ENCODE data around the gene PLA2G4F.

The PLA2G4F gene

GRCh38 chr15:42146551-42147430 lies 9.6 kb downstream of the PLA2G4F start:
- no peak for DNase-seq (ENCODE audit: low spot score)

DNA sequence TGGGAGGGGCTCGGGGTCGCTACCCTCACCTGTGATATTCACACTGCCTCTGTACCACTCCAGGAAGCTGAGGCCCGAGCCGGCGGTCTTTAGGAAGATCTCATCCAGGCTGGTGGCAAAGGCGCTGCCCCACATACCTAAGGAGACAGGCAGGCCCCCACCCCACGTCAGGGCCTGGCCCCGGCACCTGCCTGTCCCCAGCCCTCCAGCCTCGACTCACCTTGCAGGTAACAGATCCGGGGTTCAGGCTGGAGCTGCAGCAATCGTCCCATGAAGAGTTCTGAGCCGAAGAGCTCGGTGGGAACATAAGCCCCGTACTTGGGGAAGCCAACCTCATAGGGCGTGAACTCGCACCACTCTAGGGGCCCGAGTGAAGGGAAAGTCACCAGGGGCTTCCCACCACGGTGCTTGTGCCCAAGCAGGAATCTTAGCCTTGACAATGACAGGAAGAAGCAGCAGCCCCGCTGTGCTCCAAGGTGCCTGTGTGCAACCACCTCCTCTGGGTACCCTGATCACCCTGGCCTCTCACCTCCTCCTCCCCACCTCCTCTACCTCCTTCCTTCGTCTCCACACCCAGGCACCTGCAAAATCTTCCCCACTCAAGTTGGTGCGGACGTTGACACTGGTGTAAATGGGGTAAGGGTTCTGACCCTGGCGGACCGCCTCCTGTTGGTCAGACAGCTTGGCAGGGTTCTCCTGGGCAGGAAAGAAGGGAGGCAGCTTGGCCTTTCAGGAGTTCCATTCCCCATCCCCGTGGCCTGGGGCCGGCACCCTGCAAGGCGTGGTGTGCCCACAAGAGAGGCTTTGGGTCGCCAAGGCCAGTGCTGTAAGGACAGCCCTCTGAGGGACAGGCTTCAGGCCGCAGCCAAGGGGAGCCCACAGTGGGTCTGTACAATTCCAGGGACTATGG lies 10.6 kb downstream of the PLA2G4F start:
- no peak for DNase-seq (ENCODE audit: low spot score)

- no peak for DNase-seq (ENCODE audit: low spot score)
Measured at GRCh38 chr15:42144841-42145375, 11.5 kb downstream of the PLA2G4F start.

DNA sequence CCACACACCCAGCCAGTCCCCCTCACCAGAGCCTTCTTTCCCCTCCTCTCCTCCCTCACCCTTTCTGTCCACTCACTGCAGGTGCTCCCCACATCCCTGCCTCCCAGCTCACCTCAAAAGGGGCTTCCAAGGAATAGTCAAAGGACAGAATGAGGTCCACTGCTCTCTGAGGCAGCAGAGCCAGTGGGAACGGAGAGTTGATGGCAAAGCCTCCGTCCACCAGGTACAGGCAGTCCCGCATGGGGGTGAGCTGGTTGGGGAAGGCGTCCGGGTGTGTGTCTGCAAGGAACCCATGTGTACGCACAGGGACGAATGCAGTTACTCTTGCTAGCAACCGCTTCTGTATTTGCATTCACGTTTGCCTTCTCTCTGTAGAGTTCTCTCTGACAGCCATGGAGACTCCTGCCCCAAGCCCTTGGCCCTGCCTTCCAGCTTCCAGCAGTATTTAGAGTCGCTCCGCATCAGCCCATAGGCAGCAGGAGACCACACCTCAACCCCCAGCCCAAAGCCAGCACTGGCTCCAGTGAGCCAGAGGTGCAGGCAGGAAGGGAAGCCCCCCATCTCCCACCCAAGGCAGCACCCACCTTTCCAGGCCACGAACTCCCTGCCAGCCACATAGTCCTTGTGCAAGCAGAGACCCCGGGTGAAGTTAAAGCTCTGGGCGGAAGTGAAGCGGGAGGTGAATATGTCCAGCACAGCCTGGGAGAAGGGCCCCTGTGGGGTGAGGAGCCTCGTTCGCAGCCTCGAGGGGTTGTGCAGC lies 12.4 kb downstream of the PLA2G4F start:
- DNase-seq (ENCODE audit: low spot score) = no peak

- DNase-seq (ENCODE audit: low spot score) = no peak
Measured at GRCh38 chr15:42143356-42143755, 13.1 kb downstream of the PLA2G4F start.

DNA sequence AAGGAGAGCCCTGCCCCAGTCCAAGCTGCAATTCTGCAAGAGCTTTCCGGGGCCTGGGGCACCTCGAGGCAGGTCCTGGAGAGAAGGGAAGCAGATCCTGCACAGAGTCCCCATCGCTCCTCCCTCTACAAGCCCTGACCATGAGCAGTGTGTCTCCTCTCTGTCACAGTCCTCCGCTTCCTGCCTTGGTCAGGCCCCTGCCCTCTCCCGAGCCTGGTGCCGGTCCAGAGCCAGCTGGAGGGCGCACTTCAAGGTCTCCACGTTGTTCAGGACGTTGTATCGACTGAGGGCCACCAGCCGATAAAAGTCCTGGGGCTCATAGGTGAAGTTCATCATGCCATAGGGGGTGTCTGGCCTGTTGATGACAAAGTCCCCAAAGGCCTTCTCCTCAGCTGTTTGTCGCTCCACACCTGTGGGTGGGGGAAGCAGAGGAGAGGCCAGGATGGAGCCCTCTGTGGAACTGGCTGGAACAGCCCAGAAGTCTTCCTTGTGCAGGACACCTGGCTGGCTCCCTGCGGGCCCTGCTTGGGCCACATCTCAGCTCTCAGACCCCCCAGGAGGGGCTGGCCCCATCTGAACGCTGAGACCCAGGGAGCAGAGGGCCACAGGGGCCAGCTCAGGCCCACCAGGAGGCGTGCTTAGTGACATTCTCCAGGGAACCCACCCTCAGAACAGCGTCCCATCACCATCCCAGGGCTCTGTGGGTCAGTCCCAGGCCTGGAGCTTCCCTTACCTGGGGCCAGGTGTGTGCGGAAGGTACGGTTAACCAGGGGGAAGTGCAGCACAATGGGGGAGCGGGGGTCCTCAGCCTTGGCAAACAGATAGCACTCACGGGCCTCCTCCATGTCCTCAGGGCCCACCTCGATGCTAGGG lies 14.4 kb downstream of the PLA2G4F start:
- DNase-seq (ENCODE audit: low spot score) = no peak

GRCh38 chr15:42141246-42141645 lies 15.2 kb downstream of the PLA2G4F start:
- no peak for DNase-seq (ENCODE audit: low spot score)

- DNase-seq (ENCODE audit: low spot score) = no peak
Measured at GRCh38 chr15:42140383-42141070, 15.9 kb downstream of the PLA2G4F start.

- DNase-seq (ENCODE audit: low spot score) = no peak
Measured at GRCh38 chr15:42139596-42139995, 16.8 kb downstream of the PLA2G4F start.

GRCh38 chr15:42138968-42139386 lies 17.5 kb downstream of the PLA2G4F start:
- no peak for DNase-seq (ENCODE audit: low spot score)

DNA sequence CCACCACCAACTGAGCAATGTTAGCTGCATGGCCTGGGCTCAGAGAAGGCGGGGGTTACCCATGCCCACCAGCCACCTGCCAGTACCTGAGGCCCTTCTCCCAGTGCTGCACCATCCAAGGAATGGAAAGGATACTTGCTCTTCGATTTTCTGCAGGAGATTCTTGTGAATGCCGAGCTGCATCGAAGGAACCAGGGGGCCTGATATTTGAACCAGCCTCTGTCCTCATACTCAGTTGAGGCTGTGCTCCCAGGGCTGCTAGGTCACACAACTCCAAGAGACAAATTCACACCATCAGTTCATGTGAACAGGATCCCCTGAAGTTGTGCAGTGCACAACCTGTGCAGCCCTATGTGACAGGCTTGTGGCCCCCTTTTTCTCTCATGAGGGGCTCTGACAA lies 18.0 kb downstream of the PLA2G4F start:
- no peak for DNase-seq (ENCODE audit: low spot score)

- peak; percentile 29 for DNase-seq (ENCODE audit: low spot score)
Measured at GRCh38 chr15:42137461-42138261, 18.8 kb downstream of the PLA2G4F start.

DNA sequence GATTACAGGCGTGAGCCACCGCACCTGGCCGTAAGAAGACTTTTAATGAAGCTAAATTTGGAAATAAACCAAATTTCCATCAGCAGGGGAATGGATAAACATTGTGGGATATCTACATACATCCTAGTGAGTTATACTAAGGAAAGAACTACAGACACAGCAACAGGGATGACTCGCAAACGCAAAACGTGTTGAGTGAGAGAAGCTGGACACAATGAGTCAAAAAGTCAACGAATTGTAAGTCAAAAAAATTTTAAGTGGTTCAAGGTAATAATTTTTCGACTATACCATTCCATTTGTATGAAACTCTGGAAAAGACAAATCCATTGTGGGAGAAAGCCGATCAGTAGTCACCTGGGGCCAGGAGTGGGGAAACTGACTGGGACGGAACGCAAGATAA lies 19.9 kb downstream of the PLA2G4F start:
- DNase-seq (ENCODE audit: low spot score) = no peak

DNA sequence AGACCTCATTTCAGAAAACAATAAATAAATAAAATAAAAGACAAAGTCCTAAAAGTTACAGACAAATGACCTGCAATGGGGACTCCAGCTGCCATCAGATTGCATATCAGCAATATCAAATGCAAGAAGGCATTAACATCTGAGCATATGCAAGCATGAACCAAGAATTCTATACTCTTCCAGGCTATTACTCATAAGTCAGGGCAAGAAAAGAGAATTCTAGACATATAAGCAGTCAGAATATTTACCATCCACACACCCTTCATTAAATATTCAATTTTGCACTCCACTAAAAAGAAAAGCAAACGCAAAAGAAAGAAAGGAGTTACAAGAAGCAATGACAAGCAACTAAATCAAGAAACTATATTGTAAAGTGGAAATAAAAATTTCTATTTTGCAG lies 21.1 kb downstream of the PLA2G4F start:
- no peak for DNase-seq (ENCODE audit: low spot score)

GRCh38 chr15:42134617-42135245 lies 21.7 kb downstream of the PLA2G4F start:
- DNase-seq (ENCODE audit: low spot score) = no peak

DNA sequence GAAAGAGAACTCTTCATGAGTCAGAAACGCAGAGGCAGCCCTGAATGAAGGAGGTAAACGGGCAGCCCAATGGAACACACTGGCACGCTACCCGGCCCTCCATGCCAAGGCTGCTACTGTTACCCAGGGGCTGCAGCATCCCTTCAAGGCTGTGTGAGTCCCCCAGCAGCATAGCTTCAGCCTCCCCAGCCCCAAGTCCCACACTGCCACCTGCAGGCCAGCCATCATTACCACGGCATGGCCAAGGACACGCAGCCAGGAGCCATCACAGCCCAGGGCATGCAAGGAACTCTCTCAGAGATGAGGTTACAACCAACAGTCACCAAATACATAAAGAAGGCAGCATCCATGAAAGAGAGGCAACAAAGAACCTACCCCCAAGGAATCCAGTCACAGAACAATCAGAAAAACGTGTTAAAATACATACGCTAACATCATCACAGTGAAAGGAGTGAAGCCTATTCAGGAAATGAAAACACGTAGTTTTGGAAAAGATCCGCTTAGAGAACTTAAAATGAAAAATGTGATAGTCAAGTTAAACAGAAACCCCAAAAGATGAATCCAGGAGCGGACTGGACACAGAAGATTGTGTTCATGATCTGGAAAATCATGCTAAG lies 22.4 kb downstream of the PLA2G4F start:
- peak; percentile 32 for DNase-seq (ENCODE audit: low spot score)

- no peak for DNase-seq (ENCODE audit: low spot score)
Measured at GRCh38 chr15:42133356-42133755, 23.1 kb downstream of the PLA2G4F start.

Measured in CD4-positive, alpha-beta T cell treated with Interleukin-15 for 4 hours (primary cell).